ENCODE data around the gene TIMM8B.
"Not testable (repeated sequence)": the region's sequence is repeated elsewhere in the genome, so short reads cannot be mapped to it uniquely, and the experiment has no call there.

Gene TIMM8B

GRCh38 chr11:112086422-112087191, at the start of gene TIMM8B, which contains the start of gene SDHD:
TIMM8B (minus strand) TSS chr11:112086756; CDS start chr11:112086723, 33 bp downstream.
SDHD (plus strand) TSS chr11:112086873; CDS start chr11:112086908, 35 bp downstream.
- peak; percentile 83 to 92 for DNase-seq (ENCODE audit: low read depth in 2 of 2, low spot score in 1 of 2)

- DNase-seq (ENCODE audit: low read depth in 2 of 2, low spot score in 1 of 2): no peak
Observed at GRCh38 chr11:112134473-112134872, 47.9 kb upstream of the TIMM8B start.

- DNase-seq (ENCODE audit: low read depth in 2 of 2, low spot score in 1 of 2): no peak
Observed at GRCh38 chr11:112132737-112133136, 46.2 kb upstream of the TIMM8B start.

GRCh38 chr11:112129656-112130055, 43.1 kb upstream of the TIMM8B start:
- DNase-seq (ENCODE audit: low read depth in 2 of 2, low spot score in 1 of 2): no peak

- DNase-seq (ENCODE audit: low read depth in 2 of 2, low spot score in 1 of 2): no peak
Observed at GRCh38 chr11:112128483-112129121, 42.0 kb upstream of the TIMM8B start.

GRCh38 chr11:112127056-112127455, 40.5 kb upstream of the TIMM8B start:
- DNase-seq (ENCODE audit: low read depth in 2 of 2, low spot score in 1 of 2): no peak

- DNase-seq (ENCODE audit: low read depth in 2 of 2, low spot score in 1 of 2): no peak
Observed at GRCh38 chr11:112123129-112123528, 36.6 kb upstream of the TIMM8B start.

GRCh38 chr11:112121981-112122615, 35.5 kb upstream of the TIMM8B start:
- DNase-seq (ENCODE audit: low read depth in 2 of 2, low spot score in 1 of 2): no peak

GRCh38 chr11:112118176-112118575, 31.6 kb upstream of the TIMM8B start:
- no peak for DNase-seq (ENCODE audit: low read depth in 2 of 2, low spot score in 1 of 2)

- no peak for DNase-seq (ENCODE audit: low read depth in 2 of 2, low spot score in 1 of 2)
Observed at GRCh38 chr11:112115386-112115785, 28.8 kb upstream of the TIMM8B start.

GRCh38 chr11:112114460-112114859, 27.9 kb upstream of the TIMM8B start:
- DNase-seq (ENCODE audit: low read depth in 2 of 2, low spot score in 1 of 2): no peak

- DNase-seq (ENCODE audit: low read depth in 2 of 2, low spot score in 1 of 2): no peak
Observed at GRCh38 chr11:112113539-112114457, 27.2 kb upstream of the TIMM8B start.

- no peak for DNase-seq (ENCODE audit: low read depth in 2 of 2, low spot score in 1 of 2)
Observed at GRCh38 chr11:112106070-112106469, 19.5 kb upstream of the TIMM8B start.

GRCh38 chr11:112103446-112103845, 16.9 kb upstream of the TIMM8B start:
- no peak for DNase-seq (ENCODE audit: low read depth in 2 of 2, low spot score in 1 of 2)

GRCh38 chr11:112100462-112100861, 13.9 kb upstream of the TIMM8B start:
- DNase-seq (ENCODE audit: low read depth in 2 of 2, low spot score in 1 of 2): no peak

GRCh38 chr11:112097734-112098528, 11.4 kb upstream of the TIMM8B start:
- DNase-seq (ENCODE audit: low read depth in 2 of 2, low spot score in 1 of 2): no peak

GRCh38 chr11:112096194-112096593, 9.6 kb upstream of the TIMM8B start:
- DNase-seq (ENCODE audit: low read depth in 2 of 2, low spot score in 1 of 2): no peak

GRCh38 chr11:112095302-112095701, 8.7 kb upstream of the TIMM8B start:
- DNase-seq (ENCODE audit: low read depth in 2 of 2, low spot score in 1 of 2): not testable (repeated sequence)

- DNase-seq (ENCODE audit: low read depth in 2 of 2, low spot score in 1 of 2): no peak
Observed at GRCh38 chr11:112087212-112087611, 656 bp upstream of the TIMM8B start.

- DNase-seq (ENCODE audit: low read depth in 2 of 2, low spot score in 1 of 2): no peak
Observed at GRCh38 chr11:112085822-112086421, 634 bp downstream of the TIMM8B start.

Measured in stimulated activated CD8-positive, alpha-beta memory T cell treated with anti-CD3 and anti-CD28 coated beads, Interleukin-4, amount 100 ng/mL, for 1 hour (primary cell).